ENCODE data around the gene OTOP2. TPM values are rescaled to one million over a fixed set of nuclear protein-coding genes. Genes with fewer than 3 reads are reported as not detected.
A peak's percentile ranks its signal among the peaks of the same experiment; 100 is the strongest.
"Not testable (repeated sequence)": the region's sequence is repeated elsewhere in the genome, so short reads cannot be mapped to it uniquely, and the experiment has no call there.

Gene OTOP2
- total RNA-seq, 1 donor from 2014 or later, result not detected

GRCh38 chr17:74901353-74902135, 22.5 kb upstream of the OTOP2 start:
- Mint-ChIP-seq H3K36me3 (ENCODE audit: unreplicated experiment) (no peaks in the 10 kb centered on the region), H3K9me3 (ENCODE audit: unreplicated experiment) (no peaks in the 10 kb centered on the region), H3K4me1 (ENCODE audit: unreplicated experiment) (no peaks in the 10 kb centered on the region), H3K4me3 (ENCODE audit: unreplicated experiment) (no peak overlapping the region), H3K27ac (ENCODE audit: unreplicated experiment) (no peak overlapping the region), H3K27me3 (ENCODE audit: unreplicated experiment) (peaks cover 31% of the 10 kb centered on the region)
- DNase-seq (ENCODE audit: extremely low spot score, unreplicated experiment), result no peak
- TF ChIP-seq CTCF (IDR thresholded peaks at IDR 0.05), result no peak

GRCh38 chr17:74903034-74903433, 21.0 kb upstream of the OTOP2 start:
- Mint-ChIP-seq H3K36me3 (ENCODE audit: unreplicated experiment) (no peaks in the 10 kb centered on the region), H3K27ac (ENCODE audit: unreplicated experiment) (no peak overlapping the region), H3K9me3 (ENCODE audit: unreplicated experiment) (no peaks in the 10 kb centered on the region), H3K4me1 (ENCODE audit: unreplicated experiment) (no peaks in the 10 kb centered on the region), H3K4me3 (ENCODE audit: unreplicated experiment) (no peak overlapping the region), H3K27me3 (ENCODE audit: unreplicated experiment) (peaks cover 25% of the 10 kb centered on the region)
- DNase-seq (ENCODE audit: extremely low spot score, unreplicated experiment), result no peak
- TF ChIP-seq CTCF (IDR thresholded peaks at IDR 0.05), result no peak

GRCh38 chr17:74903671-74904070, 20.4 kb upstream of the OTOP2 start:
- Mint-ChIP-seq H3K27ac (ENCODE audit: unreplicated experiment) (no peak overlapping the region), H3K4me3 (ENCODE audit: unreplicated experiment) (no peak overlapping the region), H3K4me1 (ENCODE audit: unreplicated experiment) (no peaks in the 10 kb centered on the region), H3K9me3 (ENCODE audit: unreplicated experiment) (no peaks in the 10 kb centered on the region), H3K36me3 (ENCODE audit: unreplicated experiment) (no peaks in the 10 kb centered on the region), H3K27me3 (ENCODE audit: unreplicated experiment) (peaks cover 27% of the 10 kb centered on the region)
- peak; percentile 77 for DNase-seq (ENCODE audit: extremely low spot score, unreplicated experiment)
- no peak for TF ChIP-seq CTCF (IDR thresholded peaks at IDR 0.05)

GRCh38 chr17:74904687-74905409, 19.2 kb upstream of the OTOP2 start:
- Mint-ChIP-seq H3K27ac (ENCODE audit: unreplicated experiment) (no peak overlapping the region), H3K36me3 (ENCODE audit: unreplicated experiment) (no peaks in the 10 kb centered on the region), H3K4me3 (ENCODE audit: unreplicated experiment) (no peak overlapping the region), H3K9me3 (ENCODE audit: unreplicated experiment) (no peaks in the 10 kb centered on the region), H3K27me3 (ENCODE audit: unreplicated experiment) (peaks cover 34% of the 10 kb centered on the region), H3K4me1 (ENCODE audit: unreplicated experiment) (no peaks in the 10 kb centered on the region)
- no peak for TF ChIP-seq CTCF (IDR thresholded peaks at IDR 0.05)
- no peak for DNase-seq (ENCODE audit: extremely low spot score, unreplicated experiment)

GRCh38 chr17:74906214-74906793, 17.8 kb upstream of the OTOP2 start:
- not testable (repeated sequence) for H3K4me3 Mint-ChIP-seq (ENCODE audit: unreplicated experiment); H3K27ac Mint-ChIP-seq (ENCODE audit: unreplicated experiment); H3K9me3 Mint-ChIP-seq (ENCODE audit: unreplicated experiment); H3K4me1 Mint-ChIP-seq (ENCODE audit: unreplicated experiment); H3K36me3 Mint-ChIP-seq (ENCODE audit: unreplicated experiment); DNase-seq (ENCODE audit: extremely low spot score, unreplicated experiment)
- H3K27me3 Mint-ChIP-seq (ENCODE audit: unreplicated experiment), result peaks cover 42% of the 10 kb centered on the region
